Ovary (tissue), 9 donors: Measurements from ENCODE around the gene ARMCX6. TPM values are rescaled to one million over a fixed set of nuclear protein-coding genes. Genes with fewer than 3 reads are reported as not detected.
"Not testable (repeated sequence)": the region's sequence is repeated elsewhere in the genome, so short reads cannot be mapped to it uniquely, and the experiment has no call there.

Experiments
- DNase-seq, 5 donors: peaks; one replicate each; pipeline ENCODE4 v3.0.0-alpha.2; 2019 to 2020
- H3K27ac ChIP-seq, 2 donors: fragments of 200-600 bp; one replicate each; pipeline versions ENCODE4 v1.5.1 to v1.8.0; 2019 to 2022
- H3K27me3 ChIP-seq: fragments of 200-600 bp; one replicate; pipeline ENCODE4 v1.8.0; 2022
- H3K36me3 ChIP-seq: fragments of 200-600 bp; sonication (generic); one replicate; pipeline ENCODE4 v1.5.1; 2019
- H3K4me1 ChIP-seq: one replicate; pipeline ENCODE4 v1.8.1; 2013; ENCODE audit warnings: mild to moderate bottlenecking, moderate library complexity; ENCODE audit not compliant: insufficient read depth
- H3K4me3 ChIP-seq: fragments of 200-600 bp; sonication (generic); one replicate; pipeline ENCODE4 v1.5.1; 2017
- H3K9me3 ChIP-seq, 2 donors: fragments of 200-600 bp in 1 of 2; sonication (generic) in 1 of 2; one replicate each; pipeline versions ENCODE4 v1.5.1 to v1.8.1; 2013 to 2019; ENCODE audit warnings: mild to moderate bottlenecking in 1 of 2, moderate library complexity in 1 of 2
- CTCF ChIP-seq, 3 donors: fragments of 450-650 bp in 2 of 3; fragments of 200-600 bp in 1 of 3; IDR thresholded peaks; one replicate each; pipeline versions ENCODE4 v1.5.1 to v1.8.0; 2016 to 2022; ENCODE audit warnings: antibody characterized with exemption in 3 of 3, mild to moderate bottlenecking in 1 of 3
- EP300 ChIP-seq: sonication (generic); formaldehyde crosslinking; IDR thresholded peaks from one replicate; pipeline ENCODE4 v1.6.1; 2017; ENCODE audit warnings: antibody characterized with exemption
- POLR2A ChIP-seq: fragments of 450-650 bp; IDR thresholded peaks from one replicate; pipeline ENCODE4 v1.6.1; 2017; ENCODE audit warnings: antibody characterized with exemption, mild to moderate bottlenecking, moderate library complexity
- WGBS, 3 donors: extraction: QIAGEN DNeasy Blood & Tissue Kit in 1 of 3; methylation state at CpG; one replicate each; pipeline versions ENCODE4 v1.1.5 to v1.1.7; 2013 to 2017; 5-methylcytosine and 5-hydroxymethylcytosine counted together
- intact Hi-C, 4 donors: fragments of 100-400 bp; cut with DNase I; formaldehyde crosslinking; loops; one replicate each; pipeline versions ENCODE4 v1.11.0 to v1.15.1; 2022 to 2023
- polyA plus RNA-seq, 2 donors: library from polyadenylated mRNA; stranded (reverse); fragments of 200-250 nt in 1 of 2; fragments of 350-450 nt in 1 of 2; fragmentation: Illumina TruSeq in 1 of 2; extraction: RNeasy Lipid Tissue Mini Kit (QIAGEN cat#74804) in 1 of 2; gene quantifications; one replicate each; pipeline ENCODE4 v1.2.3, GENCODE V29; 2013 to 2014
- total RNA-seq, 7 donors: library from RNA; depleted of rRNA in 2 of 7; stranded (reverse); fragments of >200 nt in 2 of 7; fragmentation: NEBNext Ultra II Directional in 3 of 7; extraction: Animal tissue kit (Norgen Biotek cat#: 25700) in 3 of 7; gene quantifications; one replicate each; pipeline versions ENCODE4 v1.1.0 to v1.2.4, GENCODE V29; 2016 to 2023
- donor health status: DM: no; HTN: no; CAD: no; lungs with moderate emphysema.
- donor health status: DM: no; HTN: no; CAD: no.
- donor health status: Bipolar disorder and iron deficiency.
- donor health status: DM: yes; HTN: yes; CAD: no.
- donor health status: DM: no; HTN: no; CAD: no.
- donor health status: DM: yes; HTN: yes; CAD: no.

Gene ARMCX6
- total and polyA plus RNA-seq, 9 donors, result 13.7 to 76.8 (median 34.9) TPM

GRCh38 chrX:101656817-101657216, 39.0 kb upstream of the ARMCX6 start:
- no peaks in the 10 kb centered on the region for H3K4me1 ChIP-seq
- no peak overlapping the region for H3K27ac ChIP-seq
- intact Hi-C loops, result no loop called here
- no peaks in the 10 kb centered on the region for H3K9me3 ChIP-seq
- no peaks in the 10 kb centered on the region for H3K27me3 ChIP-seq
- no peak for DNase-seq
- no peak overlapping the region for H3K4me3 ChIP-seq
- WGBS, 3 donors, result 79 to 82% (median 81%) methylated on average over 12 to 13 of the region's 13 CpGs
- TF ChIP-seq POLR2A (no peak), CTCF (IDR thresholded peaks at IDR 0.05) (no peak), EP300 (no peak)
- no peaks in the 10 kb centered on the region for H3K36me3 ChIP-seq

GRCh38 chrX:101655534-101655933, 37.7 kb upstream of the ARMCX6 start:
- 66 to 72% (median 69%) methylated on average over 3 of the region's 3 CpGs for WGBS, 3 donors
- intact Hi-C loops, result no loop called here
- TF ChIP-seq POLR2A, result no peak
- TF ChIP-seq EP300, result no peak
- no peak for TF ChIP-seq CTCF (IDR thresholded peaks at IDR 0.05)
- H3K9me3 ChIP-seq, result no peaks in the 10 kb centered on the region
- H3K4me1 ChIP-seq, result no peaks in the 10 kb centered on the region
- H3K36me3 ChIP-seq, result no peaks in the 10 kb centered on the region
- no peak for DNase-seq
- H3K27ac ChIP-seq, result no peak overlapping the region
- H3K27me3 ChIP-seq, result no peaks in the 10 kb centered on the region
- no peak overlapping the region for H3K4me3 ChIP-seq

- H3K36me3 ChIP-seq, DNase-seq, intact Hi-C loops, H3K27ac ChIP-seq, H3K4me1 ChIP-seq, H3K4me3 ChIP-seq, H3K27me3 ChIP-seq, H3K9me3 ChIP-seq: not testable (repeated sequence)
Measured at GRCh38 chrX:101647716-101648115, 29.9 kb upstream of the ARMCX6 start.

- H3K27me3 ChIP-seq, result no peaks in the 10 kb centered on the region
- no peaks in the 10 kb centered on the region for H3K4me1 ChIP-seq
- intact Hi-C loops, result no loop called here
- H3K27ac ChIP-seq, result no peak overlapping the region
- H3K36me3 ChIP-seq, result no peaks in the 10 kb centered on the region
- TF ChIP-seq POLR2A (no peak), CTCF (IDR thresholded peaks at IDR 0.05) (no peak), EP300 (no peak)
- DNase-seq, result no peak
- 45 to 71% (median 49%) methylated on average over 1 of the region's 1 CpG for WGBS, 3 donors
- no peak overlapping the region for H3K4me3 ChIP-seq
- H3K9me3 ChIP-seq, result no peaks in the 10 kb centered on the region
Measured at GRCh38 chrX:101642093-101642492, 24.3 kb upstream of the ARMCX6 start.

- TF ChIP-seq EP300 (no peak), CTCF (IDR thresholded peaks at IDR 0.05) (no peak), POLR2A (no peak)
Measured at GRCh38 chrX:101639583-101639982, 21.8 kb upstream of the ARMCX6 start.

More at GRCh38 chrX:101639583-101639982, 21.8 kb upstream of the ARMCX6 start:
- Histone ChIP-seq H3K27ac (no peak overlapping the region), H3K4me3 (no peak overlapping the region), H3K9me3 (no peaks in the 10 kb centered on the region), H3K4me1 (no peaks in the 10 kb centered on the region), H3K36me3 (no peaks in the 10 kb centered on the region), H3K27me3 (peaks cover 2% of the 10 kb centered on the region)
- intact Hi-C loops, result no loop called here
- no peak for DNase-seq
